ENCODE data around the gene ZBTB11.

Gene ZBTB11

DNA sequence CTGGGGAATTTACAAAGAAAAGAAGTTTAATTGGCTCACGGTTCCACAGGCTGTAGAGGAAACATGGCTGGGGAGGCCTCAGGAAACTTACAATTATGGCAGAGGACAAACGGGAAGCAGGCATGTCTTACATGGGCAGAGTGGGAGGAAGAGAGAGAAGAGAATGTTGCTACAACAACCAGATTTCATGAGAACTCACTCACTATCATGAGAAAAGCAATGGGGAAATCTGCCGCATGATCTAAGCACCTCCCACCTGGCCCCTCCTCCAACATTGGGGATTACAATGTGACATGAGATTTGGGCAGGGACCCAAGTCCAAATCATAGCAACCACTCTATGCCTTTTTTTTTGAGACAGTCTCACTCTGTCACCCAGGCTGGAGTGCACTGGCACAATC, 74.2 kb downstream of the ZBTB11 start:
- TF ChIP-seq, protein P1, sequence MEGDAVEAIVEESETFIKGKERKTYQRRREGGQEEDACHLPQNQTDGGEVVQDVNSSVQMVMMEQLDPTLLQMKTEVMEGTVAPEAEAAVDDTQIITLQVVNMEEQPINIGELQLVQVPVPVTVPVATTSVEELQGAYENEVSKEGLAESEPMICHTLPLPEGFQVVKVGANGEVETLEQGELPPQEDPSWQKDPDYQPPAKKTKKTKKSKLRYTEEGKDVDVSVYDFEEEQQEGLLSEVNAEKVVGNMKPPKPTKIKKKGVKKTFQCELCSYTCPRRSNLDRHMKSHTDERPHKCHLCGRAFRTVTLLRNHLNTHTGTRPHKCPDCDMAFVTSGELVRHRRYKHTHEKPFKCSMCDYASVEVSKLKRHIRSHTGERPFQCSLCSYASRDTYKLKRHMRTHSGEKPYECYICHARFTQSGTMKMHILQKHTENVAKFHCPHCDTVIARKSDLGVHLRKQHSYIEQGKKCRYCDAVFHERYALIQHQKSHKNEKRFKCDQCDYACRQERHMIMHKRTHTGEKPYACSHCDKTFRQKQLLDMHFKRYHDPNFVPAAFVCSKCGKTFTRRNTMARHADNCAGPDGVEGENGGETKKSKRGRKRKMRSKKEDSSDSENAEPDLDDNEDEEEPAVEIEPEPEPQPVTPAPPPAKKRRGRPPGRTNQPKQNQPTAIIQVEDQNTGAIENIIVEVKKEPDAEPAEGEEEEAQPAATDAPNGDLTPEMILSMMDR (IDR thresholded peaks at IDR 0.05; ENCODE audit: extremely low read depth, insufficient read depth, missing control alignments) = no peak
- in situ Hi-C loops (cut with MboI; ENCODE audit: low pct_unique_long_range_greater_than_20kb, low sequenced_read_pairs, unreplicated experiment) = no loop called here
- no peak for DNase-seq (ENCODE audit: low spot score)
